HG03342 (cell line): ENCODE measurements around the gene ST14.

ENCODE experiments used
- ATAC-seq: cut with Tn5 transposase; IDR thresholded peaks from one replicate; pipeline ENCODE4 v1.9.1; 2021; ENCODE audit warnings: mild to moderate bottlenecking, moderate library complexity; ENCODE audit not compliant: unreplicated experiment

The ST14 gene

DNA sequence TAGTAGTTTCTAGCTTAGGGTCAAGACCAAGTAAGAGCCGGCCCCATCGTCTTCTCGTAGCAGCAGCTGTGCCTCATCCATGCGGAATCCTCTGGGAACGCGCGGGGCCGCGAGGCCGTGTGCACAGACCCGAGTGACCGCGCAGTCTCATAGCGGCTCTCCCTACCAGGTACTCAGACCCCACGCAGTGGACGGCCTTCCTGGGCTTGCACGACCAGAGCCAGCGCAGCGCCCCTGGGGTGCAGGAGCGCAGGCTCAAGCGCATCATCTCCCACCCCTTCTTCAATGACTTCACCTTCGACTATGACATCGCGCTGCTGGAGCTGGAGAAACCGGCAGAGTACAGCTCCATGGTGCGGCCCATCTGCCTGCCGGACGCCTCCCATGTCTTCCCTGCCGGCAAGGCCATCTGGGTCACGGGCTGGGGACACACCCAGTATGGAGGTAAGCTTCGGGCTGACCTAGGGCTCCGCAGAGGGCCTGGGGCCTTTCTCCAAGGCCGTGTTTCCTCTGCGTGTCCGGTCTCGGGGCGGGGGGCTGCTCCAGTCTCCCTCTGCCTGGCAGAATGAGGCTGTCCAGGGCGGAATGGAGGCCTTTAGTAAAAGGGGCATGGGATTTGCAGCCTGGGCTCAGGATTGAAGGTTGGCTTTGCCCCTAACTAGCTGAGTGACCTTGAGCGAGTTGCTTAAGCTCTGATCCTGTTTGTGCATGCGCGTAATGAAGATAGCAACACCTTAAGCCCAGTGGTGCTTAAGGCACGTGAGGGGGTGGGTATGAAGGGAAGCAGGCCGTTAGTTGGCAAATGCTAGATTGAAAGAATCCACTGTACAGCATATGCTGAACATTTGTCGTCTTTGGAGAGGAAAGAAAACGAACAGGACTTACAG lies 48.9 kb downstream of the ST14 start:
- no peak for ATAC-seq

DNA sequence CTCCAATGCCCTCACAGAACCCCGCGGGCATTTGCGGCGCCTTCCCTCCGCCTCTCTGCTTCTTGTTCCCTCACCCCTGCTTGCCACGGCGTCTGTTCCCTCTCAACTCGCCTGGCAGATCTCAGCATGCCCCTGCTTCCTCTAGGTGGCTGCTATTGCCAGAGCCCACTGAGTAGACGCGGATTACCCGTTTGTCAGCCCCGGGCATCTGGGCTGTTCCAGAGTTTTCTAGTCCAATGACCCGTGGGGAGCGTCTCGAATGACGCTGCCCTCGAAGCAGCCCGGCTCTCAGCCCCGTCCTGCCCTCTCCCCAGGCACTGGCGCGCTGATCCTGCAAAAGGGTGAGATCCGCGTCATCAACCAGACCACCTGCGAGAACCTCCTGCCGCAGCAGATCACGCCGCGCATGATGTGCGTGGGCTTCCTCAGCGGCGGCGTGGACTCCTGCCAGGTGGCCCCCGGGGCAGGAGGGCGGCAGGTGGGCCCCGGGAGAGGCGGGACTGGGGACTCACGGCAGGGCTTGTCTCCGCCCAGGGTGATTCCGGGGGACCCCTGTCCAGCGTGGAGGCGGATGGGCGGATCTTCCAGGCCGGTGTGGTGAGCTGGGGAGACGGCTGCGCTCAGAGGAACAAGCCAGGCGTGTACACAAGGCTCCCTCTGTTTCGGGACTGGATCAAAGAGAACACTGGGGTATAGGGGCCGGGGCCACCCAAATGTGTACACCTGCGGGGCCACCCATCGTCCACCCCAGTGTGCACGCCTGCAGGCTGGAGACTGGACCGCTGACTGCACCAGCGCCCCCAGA lies 49.7 kb downstream of the ST14 start:
- no peak for ATAC-seq

DNA sequence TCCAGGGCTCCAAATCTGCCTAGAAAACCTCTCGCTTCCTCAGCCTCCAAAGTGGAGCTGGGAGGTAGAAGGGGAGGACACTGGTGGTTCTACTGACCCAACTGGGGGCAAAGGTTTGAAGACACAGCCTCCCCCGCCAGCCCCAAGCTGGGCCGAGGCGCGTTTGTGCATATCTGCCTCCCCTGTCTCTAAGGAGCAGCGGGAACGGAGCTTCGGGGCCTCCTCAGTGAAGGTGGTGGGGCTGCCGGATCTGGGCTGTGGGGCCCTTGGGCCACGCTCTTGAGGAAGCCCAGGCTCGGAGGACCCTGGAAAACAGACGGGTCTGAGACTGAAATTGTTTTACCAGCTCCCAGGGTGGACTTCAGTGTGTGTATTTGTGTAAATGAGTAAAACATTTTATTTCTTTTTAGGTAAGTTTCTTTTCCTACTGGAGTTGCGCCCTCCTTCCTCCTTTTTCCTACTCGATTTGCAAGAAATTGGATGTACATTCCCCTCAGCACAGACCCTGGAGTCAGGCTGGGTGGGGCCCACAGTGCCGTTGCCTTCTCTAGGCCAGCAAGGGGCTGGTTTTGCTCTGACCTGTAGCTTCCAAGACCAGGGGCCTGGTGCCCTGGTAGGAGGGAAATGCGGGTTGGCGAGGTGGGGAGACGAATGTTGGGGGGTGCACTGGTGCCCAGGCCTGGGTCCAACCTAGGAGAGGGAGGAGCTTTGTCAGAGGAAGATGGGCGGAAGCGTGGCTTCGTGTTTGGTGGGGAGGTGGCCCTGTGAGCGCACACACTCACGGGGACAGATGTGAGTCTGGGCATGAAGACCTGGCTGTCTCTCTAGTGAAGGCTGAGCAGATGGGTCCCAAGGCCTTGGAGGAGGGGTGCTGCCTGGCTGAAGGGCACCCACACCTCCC lies 50.6 kb downstream of the ST14 start:
- no peak for ATAC-seq

DNA sequence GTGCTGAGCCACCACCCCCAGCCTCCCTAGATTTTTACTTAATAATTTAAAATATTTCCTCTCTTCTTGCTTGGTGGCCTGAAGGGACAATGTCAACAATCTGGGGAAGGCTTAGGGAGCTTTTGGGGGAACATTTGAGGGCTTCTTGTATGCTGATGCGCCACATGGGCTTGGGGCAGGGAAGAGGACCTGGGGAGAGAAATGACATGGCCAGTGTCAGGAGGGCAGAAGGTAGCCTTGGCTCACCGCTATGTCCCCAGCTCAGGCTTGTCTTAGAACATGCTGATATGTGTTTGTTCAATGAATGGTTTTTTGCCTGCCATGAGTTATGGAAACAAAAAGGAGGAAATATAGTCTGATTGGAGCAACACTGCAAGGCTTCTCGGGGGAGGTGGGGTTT lies 51.6 kb downstream of the ST14 start:
- ATAC-seq: no peak

DNA sequence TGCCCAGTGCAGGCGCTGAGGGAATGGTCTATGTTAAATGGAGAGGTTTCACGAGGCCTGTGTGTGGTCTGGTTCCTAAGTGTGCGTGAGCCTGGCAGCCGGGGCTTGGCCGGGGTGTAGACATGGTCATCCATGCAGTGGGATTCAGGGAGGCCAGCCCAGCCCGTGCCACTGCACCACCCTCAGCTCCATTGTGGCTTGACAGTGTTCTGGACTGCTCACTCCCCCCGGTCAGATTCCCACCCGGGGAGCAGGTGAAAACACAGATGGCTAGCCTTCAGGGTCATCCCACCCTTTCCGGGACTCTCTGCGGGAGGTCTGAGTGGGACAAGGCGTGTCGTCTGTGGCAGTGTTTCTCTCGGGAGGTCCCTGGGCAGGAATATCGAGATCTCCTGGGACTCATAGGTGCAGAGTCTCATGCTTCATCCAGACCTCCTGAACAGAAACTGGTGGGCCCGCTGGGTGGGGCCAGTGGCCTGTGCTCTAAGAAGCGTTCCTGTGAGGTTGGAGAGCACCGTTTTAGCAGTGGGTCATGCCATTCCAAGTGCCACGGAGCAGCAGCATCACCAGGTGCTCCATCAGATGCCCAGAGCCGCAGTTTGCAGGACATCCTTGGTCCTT lies 52.3 kb downstream of the ST14 start:
- no peak for ATAC-seq

DNA sequence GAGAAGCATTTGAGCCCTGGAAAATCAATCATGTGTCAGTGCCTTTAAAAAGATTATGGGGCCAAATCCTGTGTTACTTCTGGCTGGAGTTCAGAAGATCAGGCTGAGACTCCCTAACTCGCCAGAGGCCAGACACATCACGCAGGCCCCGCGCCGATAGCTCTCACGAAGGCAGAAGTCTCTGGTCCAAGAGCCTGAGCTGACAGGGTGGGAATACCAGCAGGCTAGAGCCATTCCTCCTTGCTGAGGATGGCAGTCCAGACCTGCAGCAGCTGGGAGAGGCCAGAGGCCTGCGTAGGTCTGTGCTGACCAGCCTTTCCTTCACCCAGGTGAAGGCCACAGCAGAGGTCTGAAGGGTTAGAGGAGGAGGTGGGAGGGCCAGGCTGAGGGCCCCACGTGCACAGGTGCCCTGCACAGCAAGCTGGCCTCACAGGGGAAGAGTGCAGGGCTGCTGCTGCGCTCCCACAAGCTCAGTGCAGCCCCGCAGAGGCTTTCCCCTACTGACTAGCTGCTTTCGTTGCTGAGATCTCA lies 52.9 kb downstream of the ST14 start:
- ATAC-seq: no peak

DNA sequence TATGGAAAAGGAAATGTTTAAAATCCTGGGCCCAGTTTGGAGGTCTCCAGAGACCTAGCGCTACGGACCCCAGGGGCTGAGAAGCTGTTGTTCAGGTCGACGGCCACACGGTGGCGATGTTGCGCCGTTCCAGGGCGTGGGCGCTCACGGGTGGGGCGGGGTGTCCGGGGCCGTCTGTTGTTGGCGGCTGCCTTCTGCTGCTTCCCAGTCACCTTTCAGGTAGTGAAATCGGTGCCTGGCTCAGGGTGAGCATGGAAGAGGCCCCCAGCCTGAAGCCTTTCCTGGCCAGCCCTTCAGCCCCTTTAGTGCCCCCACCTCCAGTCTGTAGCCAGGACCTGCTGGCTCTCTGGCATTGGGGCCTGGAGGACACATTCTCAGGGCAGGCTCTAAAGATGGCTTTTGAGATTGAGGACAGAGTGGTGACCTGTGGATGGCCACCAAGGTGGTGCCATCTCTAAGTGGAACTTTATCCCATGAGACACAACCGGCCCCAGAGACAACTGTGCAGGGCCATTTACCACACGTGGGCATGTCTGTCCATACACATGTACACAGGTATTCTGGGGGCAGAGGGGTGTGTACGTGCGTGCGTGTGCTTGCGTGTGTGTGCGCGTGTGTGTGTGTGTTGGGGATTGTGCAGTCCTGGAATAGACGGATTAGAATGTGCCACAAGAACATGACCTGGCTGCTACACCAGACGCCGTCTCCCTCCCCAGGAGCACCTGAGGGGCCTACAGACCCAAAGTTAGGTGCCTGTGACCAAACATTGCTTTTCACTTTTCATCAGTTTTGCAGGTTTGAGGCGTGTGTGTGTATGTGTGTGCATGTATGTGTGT lies 53.8 kb downstream of the ST14 start:
- ATAC-seq: peak; percentile 80

DNA sequence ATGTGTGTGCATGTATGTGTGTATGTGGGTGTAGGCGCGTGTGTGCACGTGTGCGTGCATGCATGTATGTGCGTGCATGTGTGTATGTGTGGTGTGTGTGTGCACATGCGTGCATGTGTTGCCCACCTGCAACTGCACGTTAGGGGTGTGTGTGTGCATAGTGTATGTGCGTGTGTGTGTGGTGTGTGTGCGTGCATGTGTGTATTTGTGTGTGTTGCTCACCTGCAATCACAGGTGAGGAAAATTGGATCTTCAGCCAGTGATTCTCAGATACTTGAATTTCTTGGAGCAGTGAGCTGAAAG lies 54.3 kb downstream of the ST14 start:
- no peak for ATAC-seq

DNA sequence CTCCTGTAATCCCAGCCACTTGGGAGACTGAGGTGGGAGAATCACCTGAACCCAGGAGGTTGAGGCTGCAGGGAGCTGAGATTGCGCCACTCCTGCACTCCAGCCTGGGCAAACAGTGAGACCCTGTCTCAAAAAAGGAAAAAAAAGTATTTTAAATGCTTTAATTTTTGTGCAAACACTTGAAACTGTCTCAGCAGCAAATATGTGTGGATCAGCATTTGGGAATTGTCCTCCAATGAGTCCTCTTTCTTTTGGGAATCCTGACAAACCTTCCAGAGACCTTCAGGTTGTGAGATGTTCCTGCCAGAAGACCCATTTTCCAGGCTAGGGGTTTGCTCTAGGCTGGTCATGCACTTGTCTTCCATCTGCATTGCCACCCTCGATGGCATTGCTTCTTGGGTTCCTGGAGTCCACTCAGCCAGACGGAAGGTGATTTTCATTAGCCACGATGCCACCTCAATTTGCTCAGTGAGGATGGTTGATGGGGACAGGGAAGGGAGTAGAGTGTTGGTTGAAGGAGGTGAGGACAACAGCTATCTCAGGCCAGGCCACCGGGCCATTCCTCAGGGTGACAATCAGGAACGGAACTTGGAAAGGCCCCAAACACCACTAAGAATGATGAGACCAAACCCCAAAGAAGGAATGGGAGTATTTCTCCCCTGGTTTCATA lies 55.4 kb downstream of the ST14 start:
- ATAC-seq: no peak

DNA sequence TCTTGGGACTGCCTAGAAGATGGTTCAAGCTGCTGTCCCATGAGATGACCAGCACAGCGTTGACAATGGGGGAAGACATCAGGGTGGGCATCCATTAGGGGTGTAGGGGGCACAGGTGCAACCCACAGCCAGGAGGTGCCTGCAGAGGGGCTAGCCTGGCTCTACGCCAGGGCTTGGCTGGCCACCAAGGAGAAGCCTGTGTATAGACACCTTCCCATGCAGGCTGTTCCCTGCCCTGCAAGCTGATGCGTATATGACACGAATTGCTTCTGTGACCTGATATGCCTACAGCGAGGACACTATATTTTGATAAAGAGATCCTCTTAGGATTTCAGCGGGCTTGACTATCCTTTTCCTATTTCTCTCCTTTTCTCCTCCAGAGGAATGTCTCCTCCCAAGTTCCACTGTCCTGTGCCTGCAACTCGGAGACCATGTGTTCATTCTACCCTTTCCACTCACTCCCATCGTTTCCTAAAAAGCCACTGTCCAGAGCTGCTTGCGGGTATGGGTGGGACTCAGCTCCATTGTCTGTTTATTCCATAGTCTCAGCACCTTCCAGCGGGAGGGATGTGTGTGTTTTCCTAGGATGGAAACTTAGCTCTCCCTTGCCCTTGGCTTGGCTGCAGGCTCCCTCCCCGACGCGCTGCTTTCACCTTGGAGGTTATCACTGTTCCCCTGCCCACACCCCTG lies 56.1 kb downstream of the ST14 start:
- ATAC-seq: no peak

DNA sequence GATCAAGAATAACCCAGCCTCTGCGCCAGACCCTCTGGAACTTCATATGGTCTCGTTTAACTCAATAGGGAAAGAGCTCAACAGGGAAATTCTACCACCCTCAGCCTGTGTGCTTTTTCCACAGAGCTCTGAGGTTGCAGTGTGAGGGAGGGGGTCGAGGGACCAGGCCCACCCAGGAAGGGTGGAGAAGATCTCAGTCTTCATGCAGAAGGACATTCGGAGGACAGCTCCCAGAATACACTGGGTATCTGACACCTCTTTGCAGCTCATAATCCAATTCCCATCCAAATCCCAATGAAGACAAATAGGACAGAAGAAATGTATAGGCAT lies 56.6 kb downstream of the ST14 start:
- ATAC-seq: no peak

DNA sequence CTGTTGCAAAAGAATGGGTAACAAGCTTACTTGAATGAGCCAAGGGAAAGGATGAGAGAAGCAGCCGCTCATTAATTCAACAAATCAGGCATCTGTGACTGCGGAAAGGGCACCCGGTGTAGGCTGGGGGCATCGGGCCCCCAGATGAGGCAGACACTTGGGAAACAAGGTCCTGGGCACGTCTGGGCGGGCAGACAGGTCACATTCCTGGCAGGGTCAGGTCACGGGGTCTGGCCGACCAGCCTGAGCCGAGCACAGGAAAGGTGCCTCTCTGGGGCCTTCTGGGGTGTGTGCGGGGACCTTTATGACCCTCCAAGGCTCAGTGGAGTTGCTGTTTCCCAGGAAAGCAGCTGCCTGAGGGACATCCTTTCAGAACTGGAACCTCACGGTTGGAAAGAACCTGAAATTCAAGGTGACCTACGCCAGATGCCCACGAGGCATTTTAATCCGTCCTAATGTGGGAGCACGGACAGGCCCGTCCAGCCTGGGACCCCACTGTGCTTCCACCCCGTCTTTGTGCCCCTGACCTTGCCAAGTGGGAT lies 57.1 kb downstream of the ST14 start:
- ATAC-seq: no peak

DNA sequence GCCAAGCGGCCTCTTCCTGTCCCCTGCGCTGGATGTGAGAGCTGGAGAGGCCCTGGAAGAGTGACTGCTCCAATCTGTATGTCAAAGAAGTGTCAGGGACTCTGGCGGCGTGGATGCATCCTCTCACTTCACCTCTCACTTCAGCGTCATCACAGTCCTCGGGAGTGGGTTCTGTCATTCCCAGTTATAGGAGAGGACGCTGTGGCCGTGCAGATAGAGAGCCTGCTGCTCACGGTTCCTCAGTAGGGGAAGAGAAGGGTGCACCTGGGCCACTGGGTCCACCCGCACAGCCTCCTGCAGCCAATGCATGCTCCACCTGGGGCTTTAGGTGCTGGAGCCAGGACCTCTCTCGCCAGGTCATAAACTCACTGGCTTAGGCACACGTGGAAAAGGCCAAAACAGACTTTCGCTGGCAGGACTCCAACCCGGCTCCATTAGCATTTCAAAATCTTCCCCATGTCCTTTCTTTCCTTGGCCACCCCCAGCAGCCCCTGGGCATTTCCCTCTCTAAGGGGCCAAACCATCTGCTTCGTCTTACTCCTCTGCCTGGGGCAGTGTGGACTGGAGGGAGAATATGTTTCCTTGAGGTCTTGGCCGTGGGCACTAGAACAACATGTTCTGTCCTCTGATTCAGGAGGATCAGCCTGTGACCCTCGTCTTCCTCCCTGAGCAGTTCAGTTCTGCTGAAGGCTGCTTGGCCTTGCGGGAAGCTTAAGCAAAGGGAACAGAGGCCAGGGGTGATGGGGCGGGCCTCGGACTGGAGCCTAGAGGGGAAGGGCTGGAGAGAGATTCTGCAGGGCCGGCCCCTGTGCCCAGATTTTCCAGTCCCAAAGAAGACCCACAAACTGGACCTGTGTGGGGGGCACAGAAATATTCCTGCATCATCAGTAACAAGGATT lies 57.8 kb downstream of the ST14 start:
- ATAC-seq: no peak

DNA sequence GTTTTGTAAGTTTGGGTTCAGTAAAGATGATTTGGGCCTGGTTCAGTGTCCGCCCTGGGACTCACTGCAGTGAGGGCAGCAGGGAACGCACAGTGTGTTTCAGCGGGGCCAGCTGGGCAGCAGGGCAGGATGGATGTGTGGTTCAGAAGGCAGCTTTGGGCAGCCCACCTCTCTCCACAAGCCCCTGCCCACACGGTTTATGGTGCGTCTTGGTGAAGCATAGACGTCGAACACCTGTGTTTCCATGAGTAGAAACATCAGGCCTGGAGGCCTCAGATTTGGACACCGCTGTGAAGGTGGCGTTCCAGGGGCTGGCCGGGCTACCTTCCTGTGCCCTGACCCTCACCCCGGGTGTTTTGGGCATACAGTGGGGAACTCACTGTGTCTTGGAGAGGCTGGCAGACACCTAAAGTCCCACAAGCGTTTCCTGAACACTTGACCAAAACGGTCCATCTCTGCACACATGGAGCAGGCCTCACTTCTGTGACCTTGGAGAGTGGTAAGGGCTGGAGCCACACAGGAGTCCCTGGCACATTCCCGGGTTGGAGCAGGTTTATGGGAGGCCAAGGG lies 59.0 kb downstream of the ST14 start:
- ATAC-seq: no peak

DNA sequence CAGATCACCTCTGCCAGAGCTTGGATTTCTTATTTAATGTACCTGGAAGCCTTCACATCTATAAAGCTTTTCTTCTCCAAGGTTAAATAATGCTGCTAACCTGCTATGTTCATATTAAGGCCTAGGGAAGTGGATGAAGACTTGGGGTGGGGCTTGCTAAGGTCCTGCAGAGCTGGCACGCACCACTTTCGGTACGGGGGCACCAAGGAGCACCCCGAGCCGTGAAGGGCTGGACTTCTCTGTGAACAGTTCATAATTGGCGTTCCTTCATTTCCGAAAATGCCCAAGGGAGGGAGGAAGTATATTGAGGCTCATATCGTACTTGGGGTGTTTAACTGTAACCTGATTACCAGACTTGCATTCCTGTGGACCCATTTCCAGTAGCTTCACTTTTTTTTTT lies 59.6 kb downstream of the ST14 start:
- ATAC-seq: no peak

DNA sequence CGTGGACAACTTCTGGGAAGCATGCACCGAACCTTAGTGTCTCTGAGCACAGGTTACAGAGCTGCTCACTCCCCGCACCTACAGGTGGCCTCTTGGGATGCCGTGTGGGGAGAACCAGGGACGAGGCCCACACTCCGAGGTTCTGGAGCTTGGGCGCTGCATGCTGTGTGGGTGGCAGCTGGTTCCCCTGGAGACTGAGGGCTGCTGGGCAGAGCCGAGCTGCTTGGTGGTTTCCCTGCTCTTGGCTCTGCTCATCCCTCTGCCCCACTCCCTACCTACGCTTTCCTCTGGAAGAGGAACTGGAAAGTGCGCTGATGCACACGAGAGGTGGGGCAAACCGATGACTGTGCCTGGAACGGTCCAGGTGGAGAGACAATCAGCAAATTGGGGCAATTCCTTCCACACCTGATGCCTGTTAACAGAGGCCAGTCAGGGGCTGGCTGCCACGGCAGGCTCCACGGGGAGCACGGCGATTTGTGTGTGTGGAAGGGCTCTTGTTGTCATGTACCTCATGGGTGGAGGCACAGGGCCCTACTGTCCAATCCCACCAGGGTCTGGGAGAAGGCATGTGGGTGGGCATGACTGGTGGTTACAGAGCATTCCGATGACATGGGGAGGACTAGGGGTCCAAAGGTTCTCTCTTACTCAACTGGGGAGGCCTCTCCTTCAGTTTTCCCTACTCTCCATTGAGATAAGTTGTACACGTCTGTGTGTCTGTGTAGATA lies 60.9 kb downstream of the ST14 start:
- ATAC-seq: no peak
